NCI-H1417 treated with DMSO at 0.1 percent for 48 hours (cell line): ENCODE results near the gene CNPY3.

Experiments used
- DNase-seq: peaks from one replicate; lab custom pipeline; 2025; lab: John Stamatoyannopoulos, UW

Gene CNPY3

GRCh38 chr6:42960243-42961019 lies 31.2 kb downstream of the CNPY3 start, which contains the start of gene GNMT:
TSS of gene GNMT (plus strand) at chr6:42960754. CDS start at chr6:42960768, 14 bp downstream.
- DNase-seq: no peak

- DNase-seq: no peak
Measured at GRCh38 chr6:42961020-42961470, 31.8 kb downstream of the CNPY3 start.

DNA sequence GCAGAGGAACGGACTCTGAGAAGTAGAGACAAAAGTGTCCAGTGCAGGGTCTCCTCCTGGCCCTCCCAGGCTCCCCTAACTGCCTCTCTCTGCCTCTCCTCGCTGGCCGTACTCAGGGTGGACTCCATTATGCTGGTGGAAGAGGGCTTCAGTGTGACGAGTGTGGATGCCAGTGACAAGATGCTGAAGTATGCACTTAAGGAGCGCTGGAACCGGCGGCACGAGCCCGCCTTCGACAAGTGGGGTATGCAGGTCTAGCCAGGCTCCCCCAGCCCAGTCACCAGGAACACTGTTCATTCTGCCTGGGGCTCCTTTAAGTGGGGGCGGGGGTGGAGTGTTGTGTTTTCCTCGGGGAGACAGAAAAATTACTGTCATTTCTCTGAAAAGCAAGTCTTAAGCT lies 32.8 kb downstream of the CNPY3 start:
- no peak for DNase-seq

- DNase-seq: no peak
Measured at GRCh38 chr6:42962502-42963178, 33.4 kb downstream of the CNPY3 start.

- DNase-seq: no peak
Measured at GRCh38 chr6:42963179-42963854, 34.0 kb downstream of the CNPY3 start.

DNA sequence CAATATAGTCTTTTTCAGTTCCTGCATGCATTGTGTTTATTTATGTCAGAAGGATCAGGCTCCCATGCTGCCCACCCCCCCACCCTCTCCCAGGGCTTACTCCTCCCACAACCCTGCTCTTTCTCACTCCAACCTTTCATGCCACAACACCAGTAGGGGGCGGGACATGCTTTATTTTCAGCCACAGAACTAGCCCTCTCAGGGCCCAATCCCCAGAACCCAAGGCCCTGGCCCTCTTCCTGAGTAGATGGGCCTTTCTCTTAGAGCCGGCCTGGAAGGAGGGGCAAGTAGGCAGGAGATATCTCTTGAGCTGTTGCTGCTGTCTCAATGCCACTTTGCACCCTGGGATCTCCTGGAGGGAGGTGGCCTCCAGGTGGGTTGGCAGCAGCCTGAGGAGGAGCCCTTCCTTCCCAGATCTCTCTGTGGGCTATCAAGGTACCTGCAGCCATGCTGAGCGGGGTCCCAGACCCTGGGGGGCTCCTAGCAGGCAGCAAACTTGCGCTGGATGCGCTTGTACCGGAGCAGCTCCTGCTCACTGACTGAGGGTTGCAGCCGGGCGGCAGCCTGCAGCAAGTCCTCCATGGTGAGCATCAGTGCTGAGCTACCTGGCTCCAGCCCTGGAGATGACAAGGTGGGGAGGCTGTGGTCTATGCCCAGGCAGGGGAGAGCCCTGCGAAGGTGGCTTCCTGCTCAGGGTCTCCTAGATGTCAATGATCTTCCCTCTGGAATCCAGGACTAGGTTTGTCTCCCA lies 34.8 kb downstream of the CNPY3 start:
- DNase-seq: no peak

GRCh38 chr6:42966571-42966970 lies 37.3 kb downstream of the CNPY3 start:
- DNase-seq: no peak

GRCh38 chr6:42967228-42967627 lies 37.9 kb downstream of the CNPY3 start:
- no peak for DNase-seq

DNA sequence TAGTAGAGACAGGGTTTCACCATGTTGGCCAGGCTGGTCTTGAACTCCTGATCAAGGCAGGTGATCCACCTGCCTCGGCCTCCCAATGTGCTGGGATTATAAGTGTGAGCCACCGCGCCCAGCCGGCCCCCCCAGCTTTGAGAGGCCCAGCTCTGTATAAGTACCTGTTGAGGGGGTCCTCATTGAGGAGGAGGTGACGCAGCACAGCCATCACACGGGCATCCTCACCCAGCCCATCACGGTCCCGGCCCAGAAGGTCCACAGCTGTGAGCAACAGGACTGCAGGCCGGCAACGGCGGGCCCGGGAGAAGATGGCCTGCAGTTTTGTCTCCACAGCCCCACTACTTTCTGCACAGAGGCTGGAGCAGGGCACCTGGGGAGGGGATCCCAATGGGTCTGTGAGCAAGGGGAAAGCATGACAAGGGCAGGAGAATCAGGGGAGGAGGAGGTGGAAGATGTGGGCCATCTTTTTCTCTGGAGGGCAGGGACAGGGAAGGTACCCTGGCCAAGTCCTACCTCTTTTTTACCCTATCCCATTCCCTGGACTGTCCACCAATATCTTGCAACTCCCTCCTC lies 38.9 kb downstream of the CNPY3 start:
- no peak for DNase-seq

- DNase-seq: no peak
Measured at GRCh38 chr6:42968783-42969182, 39.5 kb downstream of the CNPY3 start.

GRCh38 chr6:42969431-42969830 lies 40.2 kb downstream of the CNPY3 start:
- no peak for DNase-seq

DNA sequence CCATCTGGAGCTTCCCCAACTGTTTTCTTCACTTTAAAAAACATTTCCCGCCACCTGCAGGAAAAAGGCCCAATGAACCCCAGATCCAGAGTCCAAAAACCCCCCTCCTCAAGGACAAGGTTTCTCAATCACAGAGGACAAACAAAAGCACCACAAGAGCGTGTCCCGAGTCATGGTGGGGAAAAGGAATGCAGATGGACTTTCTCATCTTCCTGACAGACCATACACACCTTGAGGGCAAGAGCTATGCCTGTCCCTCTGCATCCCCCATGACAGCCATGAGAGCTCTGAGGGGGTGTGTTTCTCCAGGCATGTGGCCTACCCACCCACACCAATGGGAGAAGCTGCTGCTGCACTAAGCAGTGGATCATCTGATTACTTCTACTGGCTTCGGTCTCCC lies 40.7 kb downstream of the CNPY3 start:
- no peak for DNase-seq

DNA sequence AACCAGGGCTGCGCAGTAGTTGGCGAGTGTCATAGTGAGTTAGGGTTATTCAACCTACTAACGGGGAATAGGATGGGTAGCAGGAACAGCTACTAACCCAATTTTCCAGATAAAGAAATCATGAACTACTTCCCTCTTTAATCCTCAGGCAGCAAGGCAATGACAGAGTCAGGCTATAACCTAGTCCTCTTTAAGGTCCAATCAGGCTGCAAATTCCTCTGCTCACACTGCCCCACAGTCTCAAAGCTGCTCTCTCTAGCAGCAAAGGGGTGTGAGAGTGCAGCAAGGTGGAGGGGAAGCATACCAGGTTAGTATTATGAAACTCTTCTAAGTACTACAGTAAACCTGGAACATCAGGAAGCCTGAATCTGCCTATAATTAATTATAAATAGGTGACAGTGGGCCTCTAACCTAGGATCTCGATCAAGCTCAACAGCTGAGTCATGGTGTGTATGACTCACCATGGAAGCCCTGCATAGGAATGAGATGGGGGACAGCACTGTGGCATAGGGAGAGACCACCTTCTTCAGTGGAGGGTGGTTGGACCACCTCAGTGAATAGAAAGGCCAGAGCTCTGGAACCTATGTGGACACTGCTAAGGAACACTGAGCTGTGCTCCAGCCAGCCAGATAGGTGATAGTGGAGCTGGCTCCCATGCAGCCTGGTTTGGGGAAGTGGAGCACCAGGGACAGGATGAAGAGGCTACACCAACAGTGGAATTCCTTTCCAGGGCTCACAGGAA lies 41.8 kb downstream of the CNPY3 start:
- DNase-seq: no peak

- DNase-seq: no peak
Measured at GRCh38 chr6:42971746-42972327, 42.6 kb downstream of the CNPY3 start.

DNA sequence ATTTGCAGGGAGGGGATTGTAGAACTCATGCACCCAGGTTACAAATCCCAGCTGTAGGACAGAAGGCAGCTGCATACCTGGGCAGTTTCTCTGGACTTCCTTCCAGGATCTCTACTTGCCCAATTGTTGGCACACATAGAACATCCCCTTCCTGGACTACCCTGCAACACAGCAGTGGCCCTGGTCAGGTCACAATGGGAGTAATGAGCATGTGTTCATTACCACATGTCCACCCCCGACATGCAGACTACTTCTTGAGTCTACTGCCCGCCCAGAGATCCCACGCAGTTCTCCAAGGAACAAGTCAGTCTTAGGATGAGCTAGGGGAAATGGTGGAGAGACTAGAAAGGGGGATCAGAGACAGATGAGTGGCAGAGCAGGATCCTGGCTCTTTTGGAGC lies 44.6 kb downstream of the CNPY3 start:
- DNase-seq: no peak

- no peak for DNase-seq
Measured at GRCh38 chr6:42974919-42975505, 45.7 kb downstream of the CNPY3 start.

DNA sequence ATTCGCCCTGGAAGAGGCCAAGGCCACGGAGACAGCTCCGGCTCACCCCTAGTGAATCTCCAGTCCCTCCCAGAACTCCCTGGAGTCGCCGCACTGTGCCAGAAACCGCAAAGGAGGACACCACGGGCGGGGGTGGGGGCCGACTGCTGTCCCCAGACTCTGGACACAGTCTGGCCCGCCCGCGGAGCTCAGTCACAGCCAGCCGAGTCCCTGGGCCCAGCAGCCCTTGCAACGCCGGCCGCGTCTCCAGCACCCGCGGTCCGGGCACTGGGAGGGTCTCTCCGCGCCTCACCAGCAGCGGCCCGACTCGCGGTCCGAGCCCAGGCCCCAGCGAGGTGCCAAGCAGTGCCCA lies 49.2 kb downstream of the CNPY3 start:
- no peak for DNase-seq

DNA sequence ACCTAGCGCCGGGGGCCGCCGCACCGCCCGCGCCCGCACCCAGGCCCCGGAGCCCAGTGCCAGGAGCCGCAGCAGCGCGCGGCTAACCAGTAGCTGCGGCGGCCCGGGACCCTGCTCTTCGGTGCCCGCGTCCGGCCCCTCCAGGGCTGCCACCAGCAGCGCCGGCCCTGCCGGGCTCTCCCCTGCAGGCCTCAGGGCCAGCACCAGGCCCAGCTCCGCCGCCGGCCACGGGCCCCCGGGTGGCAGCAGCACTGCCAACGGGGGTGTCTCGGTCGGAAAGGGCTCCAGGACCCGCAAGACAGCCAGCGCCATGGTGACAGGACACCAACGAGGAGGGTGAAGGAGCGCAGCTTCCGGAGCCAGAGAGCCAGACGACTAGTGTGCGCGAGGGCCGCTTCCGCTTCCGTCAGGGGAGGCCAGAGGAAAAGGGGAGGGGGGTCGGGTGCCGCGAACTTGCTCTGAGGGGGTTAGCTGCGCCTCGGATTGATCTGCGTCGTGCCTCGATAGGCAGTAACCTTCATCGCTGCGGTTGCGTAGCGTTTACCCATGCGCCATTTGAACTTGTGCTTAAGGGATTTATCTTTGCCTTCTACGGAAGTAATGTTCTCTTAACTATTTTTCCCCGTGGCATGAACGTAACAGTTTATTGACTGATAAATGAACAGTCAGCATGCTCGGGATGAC lies 49.7 kb downstream of the CNPY3 start, which contains the start of gene PEX6:
TSS of gene PEX6 (minus strand) at position 343 of the 684 bp plus-strand sequence. CDS start at position 312, 31 bp downstream.
- DNase-seq: peak; percentile 44

DNA sequence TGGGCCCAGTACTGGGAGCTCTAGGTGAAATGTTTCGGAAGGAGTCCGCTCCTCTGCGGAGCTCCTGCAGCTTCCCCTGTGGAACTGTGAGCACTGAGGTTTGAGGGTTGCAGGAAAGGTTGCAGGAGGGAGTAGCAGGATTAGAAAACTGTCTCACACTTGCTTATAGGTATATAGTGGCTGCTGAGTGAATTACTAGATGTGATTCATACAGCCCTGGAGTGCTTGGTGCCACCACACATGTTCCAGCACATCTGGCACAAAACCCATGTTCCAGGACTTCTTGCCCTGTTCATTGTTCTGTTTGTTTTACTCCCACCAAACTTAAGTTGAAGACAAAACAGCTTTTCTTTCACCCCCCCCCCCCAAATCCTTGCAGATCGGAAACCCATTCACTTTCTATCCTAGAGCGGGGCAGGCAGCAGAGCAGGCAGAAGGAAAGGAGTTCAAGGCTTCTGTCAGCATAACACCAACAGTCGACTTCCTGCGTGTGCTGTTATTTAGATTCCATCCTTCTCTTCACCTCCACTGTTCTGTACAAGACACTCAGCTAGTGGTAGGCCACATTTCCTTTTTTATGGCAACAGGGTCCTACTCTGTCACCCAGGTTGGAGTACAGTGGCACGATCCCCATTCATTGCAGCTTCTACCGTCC lies 50.4 kb downstream of the CNPY3 start:
- DNase-seq: no peak
